Stimulated activated CD8-positive, alpha-beta memory T cell treated with anti-CD3 and anti-CD28 coated beads, Interleukin-7, amount 100 ng/mL, for 4 hours (primary cell): ENCODE data around the gene LPP.

Source experiments
- DNase-seq, 2 donors: peaks; one replicate each; pipeline ENCODE4 v3.0.0-alpha.2; 2020; ENCODE audit warnings: low read depth in 2 of 2

The LPP gene

GRCh38 chr3:188253123-188253793, 99.3 kb downstream of the LPP start:
- no peak for DNase-seq

- DNase-seq = no peak
Observed at GRCh38 chr3:188253800-188254452, 100.0 kb downstream of the LPP start.

- no peak for DNase-seq
Observed at GRCh38 chr3:188254520-188255070, 100.6 kb downstream of the LPP start.

GRCh38 chr3:188255190-188255589, 101.2 kb downstream of the LPP start:
- no peak for DNase-seq

- DNase-seq = no peak
Observed at GRCh38 chr3:188256758-188257157, 102.8 kb downstream of the LPP start.

GRCh38 chr3:188257384-188258026, 103.5 kb downstream of the LPP start:
- DNase-seq = no peak

GRCh38 chr3:188259191-188259590, 105.2 kb downstream of the LPP start:
- no peak for DNase-seq

- DNase-seq = no peak
Observed at GRCh38 chr3:188259596-188259995, 105.6 kb downstream of the LPP start.

- no peak for DNase-seq
Observed at GRCh38 chr3:188261011-188261410, 107.1 kb downstream of the LPP start.

GRCh38 chr3:188262488-188262887, 108.5 kb downstream of the LPP start:
- no peak for DNase-seq

GRCh38 chr3:188262913-188263683, 109.1 kb downstream of the LPP start:
- no peak for DNase-seq

GRCh38 chr3:188264226-188265207, 110.6 kb downstream of the LPP start:
- DNase-seq = no peak

- no peak for DNase-seq
Observed at GRCh38 chr3:188266562-188267274, 112.8 kb downstream of the LPP start.

- DNase-seq = no peak
Observed at GRCh38 chr3:188267790-188268335, 113.9 kb downstream of the LPP start.

GRCh38 chr3:188268336-188268735, 114.4 kb downstream of the LPP start:
- no peak for DNase-seq

GRCh38 chr3:188269040-188269439, 115.1 kb downstream of the LPP start:
- DNase-seq = no peak

- no peak for DNase-seq
Observed at GRCh38 chr3:188270423-188270972, 116.5 kb downstream of the LPP start.

- no peak for DNase-seq
Observed at GRCh38 chr3:188271226-188271914, 117.4 kb downstream of the LPP start.
